WERI-Rb-1 (cell line): Measurements from ENCODE around the gene SMOC1.

ENCODE experiments used
- DNase-seq: peaks from one replicate; pipeline ENCODE4 v3.0.0-alpha.2; 2020
- H3K27ac ChIP-seq: fragments of 250-450 bp; sonication (Bioruptor Pico); 2 replicates; pipeline ENCODE4 v1.5.1; 2020; ENCODE audit warnings: mild to moderate bottlenecking, moderate library complexity
- H3K27me3 ChIP-seq: fragments of 250-450 bp; sonication (Bioruptor Pico); 2 replicates; pipeline ENCODE4 v1.5.1; 2021; ENCODE audit warnings: mild to moderate bottlenecking, low read depth, moderate library complexity; ENCODE audit not compliant: insufficient read depth, severe bottlenecking
- H3K36me3 ChIP-seq: fragments of 250-450 bp; sonication (Bioruptor Pico); 2 replicates; pipeline ENCODE4 v1.5.1; 2020; ENCODE audit warnings: mild to moderate bottlenecking, moderate library complexity
- H3K4me3 ChIP-seq: 2 replicates; pipeline ENCODE4 v1.5.1; 2011; ENCODE audit warnings: low read depth, mild to moderate bottlenecking, control low read depth, low read length
- H3K9me3 ChIP-seq: fragments of 250-450 bp; sonication (Bioruptor Pico); 2 replicates; pipeline ENCODE4 v1.5.1; 2021; ENCODE audit warnings: mild to moderate bottlenecking, moderate library complexity; ENCODE audit not compliant: severe bottlenecking
- TF ChIP-seq, protein P1 (sequence below): IDR thresholded peaks from 2 replicates; pipeline ENCODE4 v1.5.1; 2011; ENCODE audit warnings: low read depth, mild to moderate bottlenecking, control low read depth, inconsistent platforms, low read length

SMOC1 gene

DNA sequence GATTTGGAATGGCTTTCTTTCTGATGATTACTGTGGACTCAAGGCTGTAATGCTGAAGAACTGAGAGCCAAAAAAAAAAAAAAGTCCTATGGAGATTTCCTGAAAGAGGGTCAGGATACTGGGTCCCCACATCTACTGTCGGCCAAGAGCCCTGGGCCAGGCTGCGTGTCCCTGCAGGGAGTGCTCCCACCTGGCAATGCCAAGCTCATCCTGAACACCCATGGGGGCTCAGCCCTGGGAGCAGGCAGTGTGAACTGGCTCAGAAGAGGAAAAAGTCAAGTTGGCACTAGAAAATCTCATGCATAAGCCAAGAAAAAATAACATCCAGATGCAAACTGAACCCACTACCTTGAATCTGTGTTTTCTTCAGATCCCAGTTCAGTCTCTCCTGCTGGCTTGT lies 35.0 kb upstream of the SMOC1 start:
- TF ChIP-seq, protein P1, sequence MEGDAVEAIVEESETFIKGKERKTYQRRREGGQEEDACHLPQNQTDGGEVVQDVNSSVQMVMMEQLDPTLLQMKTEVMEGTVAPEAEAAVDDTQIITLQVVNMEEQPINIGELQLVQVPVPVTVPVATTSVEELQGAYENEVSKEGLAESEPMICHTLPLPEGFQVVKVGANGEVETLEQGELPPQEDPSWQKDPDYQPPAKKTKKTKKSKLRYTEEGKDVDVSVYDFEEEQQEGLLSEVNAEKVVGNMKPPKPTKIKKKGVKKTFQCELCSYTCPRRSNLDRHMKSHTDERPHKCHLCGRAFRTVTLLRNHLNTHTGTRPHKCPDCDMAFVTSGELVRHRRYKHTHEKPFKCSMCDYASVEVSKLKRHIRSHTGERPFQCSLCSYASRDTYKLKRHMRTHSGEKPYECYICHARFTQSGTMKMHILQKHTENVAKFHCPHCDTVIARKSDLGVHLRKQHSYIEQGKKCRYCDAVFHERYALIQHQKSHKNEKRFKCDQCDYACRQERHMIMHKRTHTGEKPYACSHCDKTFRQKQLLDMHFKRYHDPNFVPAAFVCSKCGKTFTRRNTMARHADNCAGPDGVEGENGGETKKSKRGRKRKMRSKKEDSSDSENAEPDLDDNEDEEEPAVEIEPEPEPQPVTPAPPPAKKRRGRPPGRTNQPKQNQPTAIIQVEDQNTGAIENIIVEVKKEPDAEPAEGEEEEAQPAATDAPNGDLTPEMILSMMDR: no peak
- DNase-seq: no peak
- Histone ChIP-seq H3K4me3 (no peak overlapping the region), H3K9me3 (no peaks in the 10 kb centered on the region), H3K36me3 (no peaks in the 10 kb centered on the region), H3K27ac (no peak overlapping the region), H3K27me3 (no peaks in the 10 kb centered on the region)

- Histone ChIP-seq H3K4me3 (no peak overlapping the region), H3K27ac (no peak overlapping the region), H3K27me3 (no peaks in the 10 kb centered on the region), H3K9me3 (no peaks in the 10 kb centered on the region), H3K36me3 (no peaks in the 10 kb centered on the region)
- DNase-seq: no peak
- TF ChIP-seq, protein P1: no peak
Measured at GRCh38 chr14:69845050-69845581, 34.1 kb upstream of the SMOC1 start.

DNA sequence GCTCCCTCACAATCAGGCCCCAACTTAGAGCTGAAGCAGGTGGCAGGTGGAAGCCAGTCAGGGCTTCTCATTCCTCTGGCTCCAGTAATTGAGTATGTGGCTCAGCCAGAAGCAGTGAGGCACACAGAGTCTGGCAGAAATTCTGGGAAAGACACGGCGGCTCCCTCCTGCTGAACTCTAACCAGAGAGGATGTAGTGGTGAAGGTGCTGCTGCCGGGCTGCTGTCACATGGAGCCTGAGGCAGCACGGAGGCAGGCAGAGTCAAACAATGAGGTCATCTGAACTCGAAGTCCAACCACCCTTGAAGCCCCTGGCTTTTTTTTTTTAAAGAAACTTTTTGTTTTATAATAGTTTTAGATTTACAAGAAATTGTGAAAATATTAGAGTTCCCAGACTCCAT lies 33.4 kb upstream of the SMOC1 start:
- Histone ChIP-seq H3K36me3 (no peaks in the 10 kb centered on the region), H3K9me3 (no peaks in the 10 kb centered on the region), H3K27ac (no peak overlapping the region), H3K4me3 (no peak overlapping the region), H3K27me3 (no peaks in the 10 kb centered on the region)
- TF ChIP-seq, protein P1: no peak
- DNase-seq: no peak

GRCh38 chr14:69848156-69848555 lies 31.1 kb upstream of the SMOC1 start:
- Histone ChIP-seq H3K36me3 (no peaks in the 10 kb centered on the region), H3K27ac (no peak overlapping the region), H3K27me3 (no peaks in the 10 kb centered on the region), H3K4me3 (no peak overlapping the region), H3K9me3 (no peaks in the 10 kb centered on the region)
- TF ChIP-seq, protein P1: no peak
- DNase-seq: no peak

GRCh38 chr14:69848903-69849391 lies 30.3 kb upstream of the SMOC1 start:
- no peak for DNase-seq
- Histone ChIP-seq H3K4me3 (no peak overlapping the region), H3K27me3 (no peaks in the 10 kb centered on the region), H3K27ac (no peak overlapping the region), H3K36me3 (no peaks in the 10 kb centered on the region), H3K9me3 (no peaks in the 10 kb centered on the region)
- TF ChIP-seq, protein P1: no peak
